Hepatocyte (in vitro differentiated cells): ENCODE results near the gene MAPRE3. TPM values are rescaled to one million over a fixed set of nuclear protein-coding genes. Genes with fewer than 3 reads are reported as not detected.

Experiments used
- DNase-seq: peaks from one replicate; pipeline ENCODE4 v3.0.0-alpha.2; 2016; ENCODE audit warnings: low spot score
- H2AFZ ChIP-seq: fragments of 200-600 bp; sonication (generic); 2 replicates; pipeline ENCODE4 v1.6.0; 2016; ENCODE audit warnings: antibody characterized with exemption, mild to moderate bottlenecking
- H3K27ac ChIP-seq: fragments of 200-600 bp; sonication (generic); 2 replicates; pipeline ENCODE4 v1.5.1; 2016; ENCODE audit warnings: mild to moderate bottlenecking
- H3K27me3 ChIP-seq: fragments of 200-600 bp; sonication (generic); 2 replicates; pipeline ENCODE4 v1.6.1; 2016
- H3K36me3 ChIP-seq: fragments of 200-600 bp; sonication (generic); replicated peaks from 2 replicates; pipeline ENCODE4 v1.5.1; 2016; ENCODE audit warnings: low read depth; ENCODE audit not compliant: insufficient read depth
- H3K4me1 ChIP-seq: fragments of 200-600 bp; sonication (generic); 2 replicates; pipeline ENCODE4 v1.5.1; 2016; ENCODE audit warnings: mild to moderate bottlenecking, moderate library complexity; ENCODE audit not compliant: insufficient read depth
- H3K4me2 ChIP-seq: fragments of 200-600 bp; sonication (generic); 2 replicates; pipeline ENCODE4 v1.6.0; 2016
- H3K4me3 ChIP-seq: fragments of 200-600 bp; sonication (generic); 2 replicates; pipeline ENCODE4 v1.5.1; 2016; ENCODE audit warnings: mild to moderate bottlenecking
- H3K79me2 ChIP-seq: fragments of 200-600 bp; sonication (generic); 2 replicates; pipeline ENCODE4 v1.6.0; 2017; ENCODE audit warnings: mild to moderate bottlenecking
- H3K9me2 ChIP-seq: fragments of 200-600 bp; sonication (generic); replicated peaks from 2 replicates; pipeline ENCODE4 v1.6.0; 2017; ENCODE audit warnings: mild to moderate bottlenecking; ENCODE audit not compliant: insufficient read depth
- H3K9me3 ChIP-seq: fragments of 200-600 bp; sonication (generic); 2 replicates; pipeline ENCODE4 v1.5.1; 2016; ENCODE audit warnings: low read depth, mild to moderate bottlenecking
- H4K20me1 ChIP-seq: fragments of 200-600 bp; sonication (generic); 2 replicates; pipeline ENCODE4 v1.6.0; 2016; ENCODE audit warnings: mild to moderate bottlenecking; ENCODE audit not compliant: insufficient read depth, poor library complexity, severe bottlenecking
- EZH2 ChIP-seq: fragments of 200-600 bp; sonication (generic); IDR thresholded peaks from 2 replicates; pipeline ENCODE4 v1.6.1; 2016; ENCODE audit warnings: antibody characterized with exemption, mild to moderate bottlenecking, borderline replicate concordance
- EZH2phosphoT487 ChIP-seq: fragments of 200-600 bp; sonication (generic); IDR thresholded peaks from one replicate; pipeline ENCODE4 v1.6.1; 2018; ENCODE audit warnings: antibody characterized with exemption, mild to moderate bottlenecking, low read depth, moderate library complexity; ENCODE audit not compliant: unreplicated experiment, severe bottlenecking
- WGBS: methylation state at CpG from one replicate; pipeline ENCODE4 v1.1.6; 2016; ENCODE audit warnings: low lambda C conversion rate; ENCODE audit errors: missing lambda C conversion rate; 5-methylcytosine and 5-hydroxymethylcytosine counted together
- polyA plus RNA-seq: library from polyadenylated mRNA; unstranded; fragments of >200 nt; fragmentation: Nextera tagmentation; extraction: Ambion mirVana; gene quantifications from 2 replicates; pipeline ENCODE4 v1.2.1, GENCODE V29; 2016
- total RNA-seq: library from RNA; depleted of rRNA; stranded (reverse); fragments of >200 nt; gene quantifications from 2 replicates; pipeline ENCODE4 v1.2.3, GENCODE V29; 2014
- TF ChIP-seq, protein P1 (sequence below): fragments of 200-600 bp; sonication (generic); IDR thresholded peaks from 2 replicates; pipeline ENCODE4 v1.5.1; 2016; ENCODE audit warnings: antibody characterized with exemption, mild to moderate bottlenecking; ENCODE audit not compliant: poor library complexity

Gene MAPRE3
- total and polyA plus RNA-seq, 2 experiments from 2014 or later: 8.6 to 23.6 TPM

DNA sequence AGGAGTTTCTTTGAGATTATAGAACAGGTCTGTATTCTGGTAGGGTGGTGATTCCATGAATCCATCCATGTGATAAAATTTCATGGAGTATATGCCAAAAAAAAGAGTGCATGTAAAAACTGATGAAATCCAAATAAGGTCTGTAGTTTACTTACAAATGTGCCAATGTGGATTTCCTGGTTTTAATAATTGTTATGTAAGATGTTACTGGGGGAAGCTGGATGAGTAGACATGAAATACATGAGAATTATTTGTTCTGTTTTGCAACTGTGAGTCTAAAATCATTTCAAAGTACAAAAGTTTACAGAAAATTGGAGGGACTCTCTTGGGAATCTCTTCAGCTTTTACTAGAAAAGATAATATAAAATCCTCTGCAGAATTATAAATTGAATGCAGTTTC, 38.6 kb downstream of the MAPRE3 start:
- no peak overlapping the region for H2AFZ ChIP-seq
- H3K4me3 ChIP-seq: no peak overlapping the region
- no peak overlapping the region for H3K4me2 ChIP-seq
- H4K20me1 ChIP-seq: no peaks in the 10 kb centered on the region
- no peaks in the 10 kb centered on the region for H3K9me3 ChIP-seq
- DNase-seq: no peak
- TF ChIP-seq, protein P1, sequence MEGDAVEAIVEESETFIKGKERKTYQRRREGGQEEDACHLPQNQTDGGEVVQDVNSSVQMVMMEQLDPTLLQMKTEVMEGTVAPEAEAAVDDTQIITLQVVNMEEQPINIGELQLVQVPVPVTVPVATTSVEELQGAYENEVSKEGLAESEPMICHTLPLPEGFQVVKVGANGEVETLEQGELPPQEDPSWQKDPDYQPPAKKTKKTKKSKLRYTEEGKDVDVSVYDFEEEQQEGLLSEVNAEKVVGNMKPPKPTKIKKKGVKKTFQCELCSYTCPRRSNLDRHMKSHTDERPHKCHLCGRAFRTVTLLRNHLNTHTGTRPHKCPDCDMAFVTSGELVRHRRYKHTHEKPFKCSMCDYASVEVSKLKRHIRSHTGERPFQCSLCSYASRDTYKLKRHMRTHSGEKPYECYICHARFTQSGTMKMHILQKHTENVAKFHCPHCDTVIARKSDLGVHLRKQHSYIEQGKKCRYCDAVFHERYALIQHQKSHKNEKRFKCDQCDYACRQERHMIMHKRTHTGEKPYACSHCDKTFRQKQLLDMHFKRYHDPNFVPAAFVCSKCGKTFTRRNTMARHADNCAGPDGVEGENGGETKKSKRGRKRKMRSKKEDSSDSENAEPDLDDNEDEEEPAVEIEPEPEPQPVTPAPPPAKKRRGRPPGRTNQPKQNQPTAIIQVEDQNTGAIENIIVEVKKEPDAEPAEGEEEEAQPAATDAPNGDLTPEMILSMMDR: no peak
- TF ChIP-seq EZH2 (no peak), EZH2phosphoT487 (no peak)
- H3K9me2 ChIP-seq: no peaks in the 10 kb centered on the region
- H3K4me1 ChIP-seq: peaks cover 21% of the 10 kb centered on the region
- no peaks in the 10 kb centered on the region for H3K36me3 ChIP-seq
- no peaks in the 10 kb centered on the region for H3K27me3 ChIP-seq
- H3K79me2 ChIP-seq: peaks cover 3% of the 10 kb centered on the region
- H3K27ac ChIP-seq: no peak overlapping the region

DNA sequence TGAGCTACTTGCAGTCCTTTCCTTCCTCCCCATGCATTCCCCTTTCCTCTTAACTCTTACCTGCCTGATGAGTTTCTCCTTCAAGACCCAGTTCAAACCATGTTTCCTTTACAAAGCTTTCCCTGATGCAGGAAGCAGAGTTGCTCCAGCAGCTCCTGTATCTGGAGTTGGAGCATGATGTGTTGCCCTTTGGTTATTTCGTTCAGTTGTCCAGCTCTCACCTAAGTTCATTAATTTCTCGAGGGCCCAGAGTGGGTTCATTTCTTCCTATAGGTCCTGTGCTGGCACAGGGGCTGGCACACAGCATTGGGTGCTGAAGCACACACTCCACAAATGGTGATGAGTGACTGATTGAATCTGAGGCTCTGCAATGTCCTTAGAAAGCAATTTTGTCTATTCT, 39.3 kb downstream of the MAPRE3 start:
- Histone ChIP-seq H3K9me3 (no peaks in the 10 kb centered on the region), H3K4me3 (no peak overlapping the region), H3K36me3 (no peaks in the 10 kb centered on the region), H3K4me1 (peaks cover 21% of the 10 kb centered on the region), H3K79me2 (peaks cover 3% of the 10 kb centered on the region), H3K4me2 (no peak overlapping the region), H3K27me3 (no peaks in the 10 kb centered on the region), H3K9me2 (no peaks in the 10 kb centered on the region), H2AFZ (no peak overlapping the region), H3K27ac (no peak overlapping the region), H4K20me1 (no peaks in the 10 kb centered on the region)
- WGBS: 78% methylated on average over 2 of the region's 2 CpGs
- DNase-seq: no peak
- TF ChIP-seq EZH2phosphoT487: no peak
- TF ChIP-seq, protein P1: no peak
- no peak for TF ChIP-seq EZH2

DNA sequence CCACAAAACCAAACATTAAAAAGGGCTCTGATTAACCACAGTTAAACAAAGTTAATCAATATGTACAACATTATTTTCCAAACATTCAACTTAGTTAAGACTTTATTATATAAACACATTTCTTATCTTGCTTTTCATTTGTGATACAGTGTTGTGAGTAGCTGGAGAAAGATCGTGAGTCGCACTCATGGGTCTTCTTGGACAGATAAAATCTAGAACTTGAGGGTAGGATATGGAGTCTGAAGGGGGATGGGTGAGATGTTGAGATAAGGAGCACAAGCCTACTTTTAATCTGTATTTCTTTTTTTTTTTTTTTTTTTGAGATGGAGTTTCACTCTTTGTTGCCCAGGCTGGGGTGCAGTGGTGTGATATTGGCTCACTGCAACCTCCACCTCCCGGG, 39.7 kb downstream of the MAPRE3 start:
- Histone ChIP-seq H3K9me3 (no peaks in the 10 kb centered on the region), H4K20me1 (no peaks in the 10 kb centered on the region), H3K4me3 (no peak overlapping the region), H3K27me3 (no peaks in the 10 kb centered on the region), H3K4me1 (peaks cover 21% of the 10 kb centered on the region), H2AFZ (no peak overlapping the region), H3K4me2 (no peak overlapping the region), H3K27ac (no peak overlapping the region), H3K79me2 (peaks cover 3% of the 10 kb centered on the region), H3K9me2 (no peaks in the 10 kb centered on the region), H3K36me3 (no peaks in the 10 kb centered on the region)
- no peak for TF ChIP-seq EZH2
- TF ChIP-seq, protein P1: no peak
- no peak for TF ChIP-seq EZH2phosphoT487
- no peak for DNase-seq
- 66% methylated on average over 3 of the region's 3 CpGs for WGBS

DNA sequence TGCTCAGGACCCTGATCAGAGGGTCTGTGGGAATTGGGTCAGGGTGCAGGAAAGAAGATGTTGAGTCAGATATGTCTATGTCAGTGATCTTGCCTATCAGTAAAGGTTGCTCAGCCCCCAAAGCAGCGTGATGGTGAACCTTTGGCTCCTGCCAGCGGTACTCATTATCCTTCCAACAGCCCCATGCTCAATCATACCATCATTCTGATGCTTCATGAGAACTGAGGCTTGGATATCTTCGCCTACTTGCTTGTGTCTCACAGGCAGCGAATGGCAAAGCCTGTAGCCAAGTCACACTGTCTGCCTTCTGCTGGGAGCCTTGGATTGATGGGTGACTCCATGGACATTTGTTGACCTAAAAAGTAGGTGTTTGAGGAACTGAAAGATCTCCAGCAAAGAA, 43.3 kb downstream of the MAPRE3 start:
- Histone ChIP-seq H3K79me2 (peaks cover 3% of the 10 kb centered on the region), H3K27me3 (no peaks in the 10 kb centered on the region), H3K4me3 (no peak overlapping the region), H3K9me2 (no peaks in the 10 kb centered on the region), H3K4me2 (no peak overlapping the region), H3K4me1 (peaks cover 5% of the 10 kb centered on the region), H4K20me1 (no peaks in the 10 kb centered on the region), H3K36me3 (no peaks in the 10 kb centered on the region), H2AFZ (no peak overlapping the region), H3K9me3 (no peaks in the 10 kb centered on the region), H3K27ac (no peak overlapping the region)
- no peak for DNase-seq
- WGBS: 96% methylated on average over 4 of the region's 4 CpGs
- TF ChIP-seq, protein P1: no peak
- no peak for TF ChIP-seq EZH2
- no peak for TF ChIP-seq EZH2phosphoT487
